H1 (cell line): Measurements from ENCODE around the gene NEUROG1. TPM values are rescaled to one million over a fixed set of nuclear protein-coding genes. Genes with fewer than 3 reads are reported as not detected.

Source experiments
- CTCF ChIA-PET: fragments of 300-600 bp; sonication (Branson Sonifier 250); formaldehyde crosslinking; loops from one replicate; lab custom pipeline; 2021; ENCODE audit not compliant: partially characterized antibody; lab: Charles Lee
- POLR2A ChIA-PET: fragments of 300-600 bp; sonication (Branson Sonifier 250); formaldehyde crosslinking; loops from one replicate; lab custom pipeline; 2021; ENCODE audit warnings: inconsistent platforms; ENCODE audit not compliant: partially characterized antibody; lab: Charles Lee
- DNase-seq, 2 experiments: peaks; one replicate each; pipeline versions ENCODE4 v3.0.0 to v3.0.0-alpha.2; 2010 to 2022; ENCODE audit warnings: low spot score in 2 of 2, low read depth in 1 of 2, mixed read lengths in 1 of 2
- FAIRE-seq: peaks from 2 replicates; lab custom pipeline; 2011; peaks lifted over from hg19 to GRCh38; lab: Jason Lieb, UNC
- H2AFZ ChIP-seq: 2 replicates; pipeline ENCODE4 v1.8.1; 2012; ENCODE audit warnings: low read length, inconsistent platforms
- H2AK5ac ChIP-seq: 2 replicates; pipeline ENCODE4 v1.6.1; 2013; ENCODE audit warnings: low read depth, low read length
- H2BK120ac ChIP-seq: replicated peaks from 2 replicates; pipeline ENCODE3; 2013; ENCODE audit warnings: low read depth, low read length, inconsistent platforms
- H2BK12ac ChIP-seq: 2 replicates; pipeline ENCODE4 v1.6.1; 2013; ENCODE audit warnings: low read depth, low read length
- H2BK15ac ChIP-seq: 2 replicates; pipeline ENCODE4 v1.6.1; 2013; ENCODE audit warnings: low read length
- H2BK20ac ChIP-seq: 2 replicates; pipeline ENCODE4 v1.6.1; 2013; ENCODE audit warnings: low read length
- H2BK5ac ChIP-seq: 2 replicates; pipeline ENCODE4 v1.6.1; 2013; ENCODE audit warnings: low read depth, low read length
- H3K14ac ChIP-seq: 2 replicates; pipeline ENCODE4 v1.6.1; 2013; ENCODE audit warnings: inconsistent platforms; ENCODE audit not compliant: insufficient read length
- H3K18ac ChIP-seq: 2 replicates; pipeline ENCODE4 v1.6.1; 2013; ENCODE audit warnings: low read length; ENCODE audit errors: extremely low read depth
- H3K23ac ChIP-seq: 2 replicates; pipeline ENCODE4 v1.6.1; 2013; ENCODE audit warnings: inconsistent platforms; ENCODE audit not compliant: insufficient read length
- H3K23me2 ChIP-seq: 2 replicates; pipeline ENCODE4 v1.6.1; 2013; ENCODE audit warnings: low read depth, low read length
- H3K27ac ChIP-seq: 2 replicates; pipeline ENCODE4 v1.6.1; 2011; ENCODE audit warnings: low read depth, low read length, inconsistent platforms
- H3K27me3 ChIP-seq, 4 experiments: replicated peaks in 1 of 4; 1 replicate in 1 of 4; 2 replicates in 3 of 4; pipeline versions ENCODE4 v1.6.1 to v1.8.1; 2011 to 2013; ENCODE audit warnings: low read length in 3 of 4, mild to moderate bottlenecking in 3 of 4, inconsistent platforms in 2 of 4, mixed read lengths in 2 of 4, moderate library complexity in 1 of 4; ENCODE audit not compliant: control insufficient read depth in 3 of 4, insufficient read depth in 3 of 4; ENCODE audit errors: extremely low read depth in 1 of 4
- H3K36me3 ChIP-seq, 4 experiments: 2 replicates each; pipeline versions ENCODE4 v1.6.1 to v1.8.1; 2011 to 2013; ENCODE audit warnings: mild to moderate bottlenecking in 4 of 4, low read length in 3 of 4, moderate library complexity in 2 of 4, control low read depth in 1 of 4, inconsistent platforms in 1 of 4; ENCODE audit not compliant: insufficient read depth in 4 of 4, control insufficient read depth in 2 of 4
- H3K4ac ChIP-seq: replicated peaks from 2 replicates; pipeline ENCODE3; 2013; ENCODE audit warnings: low read length, low read depth, mixed read lengths, inconsistent platforms; ENCODE audit not compliant: insufficient read length
- H3K4me1 ChIP-seq, 4 experiments: replicated peaks in 1 of 4; 1 replicate in 1 of 4; 2 replicates in 3 of 4; pipeline versions ENCODE4 v1.6.1 to v1.8.1; 2011 to 2013; ENCODE audit warnings: low read length in 3 of 4, inconsistent platforms in 2 of 4, mixed read lengths in 1 of 4; ENCODE audit not compliant: insufficient read depth in 4 of 4, control insufficient read depth in 3 of 4
- H3K4me2 ChIP-seq, 2 experiments: 2 replicates each; pipeline versions ENCODE4 v1.6.1 to v1.8.1; 2011 to 2013; ENCODE audit warnings: low read depth in 2 of 2, low read length in 2 of 2, control low read depth in 1 of 2, inconsistent platforms in 1 of 2, mild to moderate bottlenecking in 1 of 2; ENCODE audit not compliant: insufficient read depth in 1 of 2
- H3K4me3 ChIP-seq, 4 experiments: fragments of 200-600, 300-600 bp in 1 of 4; sonication (generic), shearing (Covaris generic), sonication (Bioruptor Twin) in 1 of 4; 2 replicates each; pipeline versions ENCODE4 v1.5.1 to v1.8.1; 2011 to 2016; ENCODE audit warnings: low read length in 4 of 4, low read depth in 3 of 4, control low read depth in 2 of 4, inconsistent platforms in 2 of 4, mild to moderate bottlenecking in 2 of 4, mixed read lengths in 1 of 4, moderate library complexity in 1 of 4; ENCODE audit not compliant: insufficient read depth in 2 of 4; ENCODE audit errors: extremely low read depth in 1 of 4
- H3K56ac ChIP-seq: replicated peaks from 2 replicates; pipeline ENCODE3; 2013; ENCODE audit warnings: low read depth, mild to moderate bottlenecking, mixed read lengths, low read length, inconsistent platforms; ENCODE audit not compliant: insufficient read length
- H3K79me1 ChIP-seq: 2 replicates; pipeline ENCODE4 v1.6.1; 2013; ENCODE audit warnings: low read depth, low read length, control low read depth
- H3K79me2 ChIP-seq, 2 experiments: 2 replicates each; pipeline versions ENCODE4 v1.6.1 to v1.8.1; 2012 to 2013; ENCODE audit warnings: low read length in 2 of 2, mild to moderate bottlenecking in 2 of 2, inconsistent platforms in 1 of 2; ENCODE audit not compliant: insufficient read depth in 2 of 2, control insufficient read depth in 1 of 2
- H3K9ac ChIP-seq, 4 experiments: replicated peaks in 1 of 4; 1 replicate in 1 of 4; 2 replicates in 3 of 4; pipeline versions ENCODE4 v1.6.1 to v1.8.1; 2011 to 2013; ENCODE audit warnings: low read depth in 3 of 4, low read length in 3 of 4, control low read depth in 2 of 4, mild to moderate bottlenecking in 2 of 4, moderate library complexity in 2 of 4, inconsistent platforms in 1 of 4; ENCODE audit errors: extremely low read depth in 1 of 4
- H3K9me3 ChIP-seq, 2 experiments: 2 replicates each; pipeline versions ENCODE4 v1.6.1 to v1.8.1; 2012 to 2013; ENCODE audit warnings: mild to moderate bottlenecking in 2 of 2, moderate library complexity in 2 of 2, control low read depth in 1 of 2, inconsistent platforms in 1 of 2, low read depth in 1 of 2, low read length in 1 of 2, mixed read lengths in 1 of 2; ENCODE audit not compliant: insufficient read depth in 2 of 2
- H4K20me1 ChIP-seq, 2 experiments: replicated peaks in 1 of 2; 2 replicates each; pipeline versions ENCODE3 to v1.8.1; 2011 to 2013; ENCODE audit warnings: inconsistent platforms in 2 of 2, low read length in 2 of 2, mild to moderate bottlenecking in 1 of 2; ENCODE audit not compliant: insufficient read depth in 2 of 2, control insufficient read depth in 1 of 2
- H4K5ac ChIP-seq: 2 replicates; pipeline ENCODE4 v1.6.1; 2013; ENCODE audit warnings: low read length, low read depth, mixed read lengths, inconsistent platforms; ENCODE audit not compliant: insufficient read length
- H4K8ac ChIP-seq: 2 replicates; pipeline ENCODE4 v1.8.0; 2013; ENCODE audit warnings: mild to moderate bottlenecking, moderate library complexity, low read length, inconsistent platforms; ENCODE audit not compliant: insufficient read depth; ENCODE audit errors: extremely low read depth
- H4K91ac ChIP-seq: replicated peaks from 2 replicates; pipeline ENCODE3; 2013; ENCODE audit warnings: low read length, mixed read lengths, inconsistent platforms; ENCODE audit not compliant: insufficient read length
- BACH1 ChIP-seq: IDR thresholded peaks from 2 replicates; pipeline ENCODE4 v1.6.1; 2012; ENCODE audit warnings: low read length, improper control_type of control experiment
- BCL11A ChIP-seq, 2 experiments: IDR thresholded peaks; one replicate each; pipeline ENCODE4 v1.6.1; 2011; ENCODE audit warnings: low read depth in 2 of 2, low read length in 2 of 2, mild to moderate bottlenecking in 2 of 2
- CHD2 ChIP-seq: IDR thresholded peaks from 2 replicates; pipeline ENCODE4 v1.6.1; 2012; ENCODE audit warnings: low read length, improper control_type of control experiment
- CTBP2 ChIP-seq: IDR thresholded peaks from 2 replicates; pipeline ENCODE4 v1.7.0; 2011; ENCODE audit warnings: borderline replicate concordance, mild to moderate bottlenecking, moderate library complexity, mixed read lengths, low read length; ENCODE audit not compliant: insufficient read depth, insufficient read length
- CTCF ChIP-seq, 3 experiments: IDR thresholded peaks; 1 replicate in 2 of 3; 2 replicates in 1 of 3; pipeline versions ENCODE4 v1.5.1 to v1.6.1; 2011; ENCODE audit warnings: low read length in 3 of 3, mild to moderate bottlenecking in 3 of 3, inconsistent platforms in 2 of 3, low read depth in 1 of 3, moderate library complexity in 1 of 3; ENCODE audit not compliant: insufficient read depth in 1 of 3; ENCODE audit errors: control extremely low read depth in 1 of 3
- KDM5A ChIP-seq: fragments of 200-600 bp; IDR thresholded peaks from 2 replicates; pipeline ENCODE4 v1.7.1; 2012; ENCODE audit warnings: mild to moderate bottlenecking, low read length, inconsistent platforms, mixed read lengths
- POLR2A ChIP-seq, 2 experiments: IDR thresholded peaks; 1 replicate in 1 of 2; 2 replicates in 1 of 2; pipeline ENCODE4 v1.6.1; 2011; ENCODE audit warnings: low read depth in 2 of 2, low read length in 2 of 2, mild to moderate bottlenecking in 2 of 2; ENCODE audit errors: control extremely low read depth in 1 of 2
- TAF1 ChIP-seq: IDR thresholded peaks from 2 replicates; pipeline ENCODE4 v1.6.1; 2011; ENCODE audit warnings: mild to moderate bottlenecking, low read depth, low read length
- TCF12 ChIP-seq: IDR thresholded peaks from 2 replicates; pipeline ENCODE4 v1.6.1; 2011; ENCODE audit warnings: low read depth, mild to moderate bottlenecking, low read length
- WGBS, 2 experiments: shearing (Covaris generic) in 1 of 2; methylation state at CpG; one replicate each; pipeline versions ENCODE4 v1.1.6 to v1.1.7; 2013 to 2015; ENCODE audit warnings: low lambda C conversion rate in 2 of 2, mixed read lengths in 2 of 2, inconsistent platforms in 1 of 2, low coverage in 1 of 2, missing lambda C conversion rate in 1 of 2; ENCODE audit not compliant: insufficient replicate concordance in 2 of 2, insufficient coverage in 1 of 2, insufficient read length in 1 of 2; ENCODE audit errors: extremely low coverage in 1 of 2, missing lambda C conversion rate in 1 of 2; 5-methylcytosine and 5-hydroxymethylcytosine counted together
- polyA plus RNA-seq, 7 experiments: library from polyadenylated mRNA; depleted of rRNA in 3 of 7; stranded (reverse) in 5 of 7; unstranded in 2 of 7; fragments of >200 nt in 5 of 7; fragments of 200-250 nt in 2 of 7; gene quantifications; 1 replicate in 5 of 7; 2 replicates in 1 of 7; 4 replicates in 1 of 7; pipeline versions ENCODE4 v1.2.1 to v1.2.3, GENCODE V29; 2011 to 2013; ENCODE audit warnings: missing spikeins in 2 of 7, mixed read lengths in 2 of 7
- total RNA-seq: library from RNA; stranded (reverse); fragmentation: NEBNext Ultra II Directional; extraction: Animal tissue kit (Norgen Biotek cat#: 25700); gene quantifications from 2 replicates; pipeline ENCODE4 v1.2.1, GENCODE V29; 2021
- TF ChIP-seq, protein P1 (sequence below): IDR thresholded peaks from 2 replicates; pipeline ENCODE4 v1.6.1; 2012; ENCODE audit warnings: inconsistent platforms

The NEUROG1 gene
- total and polyA plus RNA-seq, 2 of the 8 experiments (the other 6 are each of a cell fraction or from before 2014, with no cell fraction given), result not detected

- Histone ChIP-seq H4K20me1 (peaks cover 0 to 2% of the 10 kb centered on the region in 2 experiments), H3K4me2 (no peak overlapping the region), H4K5ac (no peak overlapping the region), H3K23ac (no peak overlapping the region), H3K4me3 (no peak overlapping the region), H3K9ac (no peak overlapping the region), H3K14ac (no peak overlapping the region), H3K4me1 (peaks cover 0 to 7% (median 0%) of the 10 kb centered on the region in 4 experiments; a peak in 1 of 7 replicates), H3K27me3 (peaks cover 6 to 40% (median 31%) of the 10 kb centered on the region in 4 experiments), H3K4ac (no peak overlapping the region), H3K27ac (no peak overlapping the region), H4K8ac (no peak overlapping the region), H3K23me2 (no peaks in the 10 kb centered on the region), H3K9me3 (no peaks in the 10 kb centered on the region; a peak in 1 of 4 replicates), H2AK5ac (no peak overlapping the region), H2AFZ (no peak overlapping the region), H3K18ac (no peak overlapping the region), H2BK15ac (no peak overlapping the region), H2BK12ac (no peak overlapping the region), H2BK5ac (no peak overlapping the region), H3K36me3 (no peaks in the 10 kb centered on the region), H2BK20ac (no peak overlapping the region), H4K91ac (no peak overlapping the region), H2BK120ac (no peak overlapping the region), H3K79me1 (no peaks in the 10 kb centered on the region), H3K79me2 (no peaks in the 10 kb centered on the region), H3K56ac (no peak overlapping the region)
- DNase-seq (no peak), FAIRE-seq (no peak)
- WGBS, 2 experiments, result 87% methylated on average over 1 of the region's 1 CpG; no CpG with 5 or more reads in 1 of the 2 experiments
- ChIA-PET POLR2A (no interaction called here), CTCF (interaction anchor here (0.8 to 1.2 kb wide), 2 partner anchors 8 to 23 kb away, joined by 3 to 4 read pairs; no protein-coding TSS in a partner anchor)
- TF ChIP-seq TCF12, result no peak
- TF ChIP-seq TAF1, result no peak
- no peak for TF ChIP-seq BACH1
- no peak for TF ChIP-seq CHD2
- TF ChIP-seq CTBP2, result no peak
- TF ChIP-seq, protein P1, sequence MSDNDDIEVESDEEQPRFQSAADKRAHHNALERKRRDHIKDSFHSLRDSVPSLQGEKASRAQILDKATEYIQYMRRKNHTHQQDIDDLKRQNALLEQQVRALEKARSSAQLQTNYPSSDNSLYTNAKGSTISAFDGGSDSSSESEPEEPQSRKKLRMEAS, result no peak
- no peak for TF ChIP-seq CTCF (IDR thresholded peaks at IDR 0.05; ENCODE audit: control extremely low read depth in 1 of 3, insufficient read depth in 1 of 3, low read depth in 1 of 3, low read length in 3 of 3)
- TF ChIP-seq BCL11A (IDR thresholded peaks at IDR 0.05; ENCODE audit: low read depth in 2 of 2, low read length in 2 of 2), result no peak
- TF ChIP-seq KDM5A, result no peak
- TF ChIP-seq POLR2A (IDR thresholded peaks at IDR 0.05; ENCODE audit: control extremely low read depth in 1 of 2, low read depth in 2 of 2, low read length in 2 of 2), result no peak
Measured at GRCh38 chr5:135511761-135512575, 23.8 kb downstream of the NEUROG1 start.
